ENCODE results near the gene ATP6V0A1.

The ATP6V0A1 gene

GRCh38 chr17:42553866-42554249 is 95.2 kb downstream of the ATP6V0A1 start:
- H3K4me2 ChIP-seq (ENCODE audit: low read depth, low read length, poor library complexity, severe bottlenecking), result peak overlapping the region; percentile 87
- H3F3A ChIP-seq (ENCODE audit: low read depth), result no peaks in the 10 kb centered on the region
- H3K4me1 ChIP-seq (ENCODE audit: insufficient read depth, low read length, poor library complexity, severe bottlenecking), result peaks cover 11% of the 10 kb centered on the region
- no peaks in the 10 kb centered on the region for H3K27me3 ChIP-seq (ENCODE audit: insufficient read depth, low read length, poor library complexity, severe bottlenecking)
- H3K9me2 ChIP-seq (replicated peaks; ENCODE audit: low read depth, low read length), result no peaks in the 10 kb centered on the region
- peak overlapping the region; percentile 59; the same call in 1 of the 2 replicates for H2AFZ ChIP-seq (ENCODE audit: low read length)
- H3K4me3 ChIP-seq (ENCODE audit: low read length, poor library complexity, severe bottlenecking), result peak overlapping the region; percentile 98
- TF ChIP-seq EZH2phosphoT487 (IDR thresholded peaks at IDR 0.05; ENCODE audit: borderline replicate concordance) (no peak), CTCF (conservative IDR thresholded peaks at IDR 0.05; ENCODE audit: low read length) (no peak; the same call in 1 of the 2 replicates)
- H3K9ac ChIP-seq (ENCODE audit: low read depth, low read length, poor library complexity, severe bottlenecking), result peak overlapping the region; percentile 88
- peaks cover 11% of the 10 kb centered on the region for H4K20me1 ChIP-seq (ENCODE audit: insufficient read depth, low read length, poor library complexity, severe bottlenecking)
- H3K36me3 ChIP-seq (ENCODE audit: insufficient read depth, low read length), result no peaks in the 10 kb centered on the region
- H3K9me3 ChIP-seq (ENCODE audit: insufficient read depth, low read depth, low read length), result no peaks in the 10 kb centered on the region
- H3K79me2 ChIP-seq (ENCODE audit: insufficient read depth, low read length), result peaks cover 29% of the 10 kb centered on the region

GRCh38 chr17:42554250-42555121 is 95.8 kb downstream of the ATP6V0A1 start:
- Histone ChIP-seq H3K36me3 (ENCODE audit: insufficient read depth, low read length) (no peaks in the 10 kb centered on the region), H3F3A (ENCODE audit: low read depth) (no peaks in the 10 kb centered on the region), H3K79me2 (ENCODE audit: insufficient read depth, low read length) (peaks cover 29% of the 10 kb centered on the region), H3K27me3 (ENCODE audit: insufficient read depth, low read length, poor library complexity, severe bottlenecking) (no peaks in the 10 kb centered on the region), H3K9me2 (replicated peaks; ENCODE audit: low read depth, low read length) (no peaks in the 10 kb centered on the region), H3K4me2 (ENCODE audit: low read depth, low read length, poor library complexity, severe bottlenecking) (peak overlapping the region; percentile 87), H3K9ac (ENCODE audit: low read depth, low read length, poor library complexity, severe bottlenecking) (peak overlapping the region; percentile 88), H3K4me3 (ENCODE audit: low read length, poor library complexity, severe bottlenecking) (peak overlapping the region; percentile 98), H3K9me3 (ENCODE audit: insufficient read depth, low read depth, low read length) (no peaks in the 10 kb centered on the region), H3K4me1 (ENCODE audit: insufficient read depth, low read length, poor library complexity, severe bottlenecking) (peaks cover 11% of the 10 kb centered on the region), H2AFZ (ENCODE audit: low read length) (peak overlapping the region; percentile 89), H4K20me1 (ENCODE audit: insufficient read depth, low read length, poor library complexity, severe bottlenecking) (peaks cover 11% of the 10 kb centered on the region)
- TF ChIP-seq EZH2phosphoT487 (IDR thresholded peaks at IDR 0.05; ENCODE audit: borderline replicate concordance) (no peak), CTCF (conservative IDR thresholded peaks at IDR 0.05; ENCODE audit: low read length) (no peak)

- H2AFZ ChIP-seq (ENCODE audit: low read length), result peak overlapping the region; percentile 89
- peak overlapping the region; percentile 88 for H3K9ac ChIP-seq (ENCODE audit: low read depth, low read length, poor library complexity, severe bottlenecking)
- peak overlapping the region; percentile 87 for H3K4me2 ChIP-seq (ENCODE audit: low read depth, low read length, poor library complexity, severe bottlenecking)
- H4K20me1 ChIP-seq (ENCODE audit: insufficient read depth, low read length, poor library complexity, severe bottlenecking), result peaks cover 11% of the 10 kb centered on the region
- H3K79me2 ChIP-seq (ENCODE audit: insufficient read depth, low read length), result peaks cover 29% of the 10 kb centered on the region
- peak overlapping the region; percentile 98 for H3K4me3 ChIP-seq (ENCODE audit: low read length, poor library complexity, severe bottlenecking)
- H3K27me3 ChIP-seq (ENCODE audit: insufficient read depth, low read length, poor library complexity, severe bottlenecking), result no peaks in the 10 kb centered on the region
- H3K36me3 ChIP-seq (ENCODE audit: insufficient read depth, low read length), result no peaks in the 10 kb centered on the region
- peaks cover 11% of the 10 kb centered on the region for H3K4me1 ChIP-seq (ENCODE audit: insufficient read depth, low read length, poor library complexity, severe bottlenecking)
- H3K9me3 ChIP-seq (ENCODE audit: insufficient read depth, low read depth, low read length), result no peaks in the 10 kb centered on the region
- H3F3A ChIP-seq (ENCODE audit: low read depth), result no peaks in the 10 kb centered on the region
- no peaks in the 10 kb centered on the region for H3K9me2 ChIP-seq (replicated peaks; ENCODE audit: low read depth, low read length)
- TF ChIP-seq CTCF (conservative IDR thresholded peaks at IDR 0.05; ENCODE audit: low read length) (no peak), EZH2phosphoT487 (IDR thresholded peaks at IDR 0.05; ENCODE audit: borderline replicate concordance) (no peak)
Observed at GRCh38 chr17:42555122-42555622, 96.5 kb downstream of the ATP6V0A1 start.
